ENCODE results near the gene VTA1.

- no peak for TF ChIP-seq ZNF274 (IDR thresholded peaks at IDR 0.05; ENCODE audit: low read depth, low read length)
- no peak for TF ChIP-seq YY1 (IDR thresholded peaks at IDR 0.05; ENCODE audit: insufficient read depth, insufficient read length)
These were observed 7.3 kb downstream of the VTA1 start for GRCh38 chr6:142154336-142154735.
